Peyer's patch (tissue), 4 donors: ENCODE measurements around the gene RHOH.

Experiments
- POLR2A ChIP-seq, 2 donors: fragments of 450-650 bp; IDR thresholded peaks; one replicate each; pipeline ENCODE4 v1.5.1; 2017; ENCODE audit warnings: antibody characterized with exemption in 2 of 2, mild to moderate bottlenecking in 2 of 2, moderate library complexity in 2 of 2
- TF ChIP-seq, protein P1 (sequence below), 6 experiments: fragments of 450-650 bp in 4 of 6; fragments of 200-600 bp in 2 of 6; sonication (generic) in 1 of 6; IDR thresholded peaks; one replicate each; pipeline ENCODE4 v1.5.1; 2017 to 2019; ENCODE audit warnings: antibody characterized with exemption in 6 of 6, mild to moderate bottlenecking in 3 of 6, moderate library complexity in 1 of 6

DNA sequence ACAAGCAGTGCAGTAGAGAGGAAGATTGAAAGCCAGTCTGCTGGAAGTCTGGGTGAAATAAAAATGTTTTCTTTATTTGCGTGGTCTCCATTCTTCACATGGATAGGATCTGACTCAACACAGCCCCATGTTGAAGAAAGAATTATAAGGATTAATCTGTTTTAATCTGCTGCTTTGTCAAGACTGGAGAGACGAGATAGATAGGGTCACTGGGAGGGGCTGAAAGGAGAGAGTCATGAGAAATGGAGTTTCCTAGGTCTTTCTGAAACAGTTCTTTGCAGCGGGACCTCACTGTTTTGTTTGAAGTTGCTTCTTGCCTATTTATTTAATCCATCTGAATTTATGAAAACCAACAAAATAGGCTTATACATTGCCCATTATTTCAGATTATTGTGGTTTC is 32.4 kb upstream of the RHOH start:
- TF ChIP-seq, protein P1, sequence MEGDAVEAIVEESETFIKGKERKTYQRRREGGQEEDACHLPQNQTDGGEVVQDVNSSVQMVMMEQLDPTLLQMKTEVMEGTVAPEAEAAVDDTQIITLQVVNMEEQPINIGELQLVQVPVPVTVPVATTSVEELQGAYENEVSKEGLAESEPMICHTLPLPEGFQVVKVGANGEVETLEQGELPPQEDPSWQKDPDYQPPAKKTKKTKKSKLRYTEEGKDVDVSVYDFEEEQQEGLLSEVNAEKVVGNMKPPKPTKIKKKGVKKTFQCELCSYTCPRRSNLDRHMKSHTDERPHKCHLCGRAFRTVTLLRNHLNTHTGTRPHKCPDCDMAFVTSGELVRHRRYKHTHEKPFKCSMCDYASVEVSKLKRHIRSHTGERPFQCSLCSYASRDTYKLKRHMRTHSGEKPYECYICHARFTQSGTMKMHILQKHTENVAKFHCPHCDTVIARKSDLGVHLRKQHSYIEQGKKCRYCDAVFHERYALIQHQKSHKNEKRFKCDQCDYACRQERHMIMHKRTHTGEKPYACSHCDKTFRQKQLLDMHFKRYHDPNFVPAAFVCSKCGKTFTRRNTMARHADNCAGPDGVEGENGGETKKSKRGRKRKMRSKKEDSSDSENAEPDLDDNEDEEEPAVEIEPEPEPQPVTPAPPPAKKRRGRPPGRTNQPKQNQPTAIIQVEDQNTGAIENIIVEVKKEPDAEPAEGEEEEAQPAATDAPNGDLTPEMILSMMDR (IDR thresholded peaks at IDR 0.05): no peak
- TF ChIP-seq POLR2A (IDR thresholded peaks at IDR 0.05): no peak
